ENCODE data around the gene SFT2D2.

DNA sequence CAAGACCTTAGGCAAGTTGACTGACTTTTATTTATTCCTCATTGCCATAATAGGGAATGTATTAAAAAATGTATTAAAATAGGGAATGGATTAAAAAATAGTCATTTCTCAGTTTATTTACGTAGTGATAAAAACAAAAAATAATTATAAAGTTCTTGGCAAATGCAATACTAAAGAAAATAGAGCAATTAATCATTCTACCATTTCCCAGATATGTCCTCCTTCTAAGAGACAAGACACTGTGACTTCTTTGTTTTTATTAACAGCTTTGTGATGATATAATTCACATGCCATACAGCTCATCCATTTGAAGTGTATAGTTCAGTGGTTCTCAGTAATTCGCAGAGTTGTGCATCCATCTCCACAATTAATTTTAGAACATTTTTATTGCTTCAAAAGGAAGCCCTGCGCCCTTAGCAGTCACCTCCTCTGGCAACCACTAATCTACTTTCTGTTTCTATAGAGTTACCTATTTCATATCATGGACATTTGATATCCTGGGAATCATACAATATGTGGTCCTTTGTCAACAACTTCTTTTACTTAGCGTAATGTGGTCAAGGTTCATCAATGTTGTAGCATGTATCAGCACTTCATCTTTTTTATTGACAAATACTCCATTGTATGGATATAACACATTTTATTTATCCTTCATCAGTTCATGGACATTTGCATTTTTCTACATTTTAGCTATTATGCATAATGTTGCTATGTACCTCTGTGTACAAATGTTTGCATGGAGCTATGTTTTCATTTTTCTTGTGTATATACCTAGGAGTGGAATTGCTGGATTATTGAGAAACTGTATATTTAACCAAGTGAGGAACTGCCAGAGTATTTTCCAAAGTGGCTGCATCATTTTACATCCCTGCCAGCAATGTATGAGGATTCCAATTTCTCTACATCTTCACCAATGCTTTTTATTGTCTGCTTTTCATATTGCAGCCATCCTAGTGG is 60.4 kb downstream of the SFT2D2 start:
- TF ChIP-seq, protein P1, sequence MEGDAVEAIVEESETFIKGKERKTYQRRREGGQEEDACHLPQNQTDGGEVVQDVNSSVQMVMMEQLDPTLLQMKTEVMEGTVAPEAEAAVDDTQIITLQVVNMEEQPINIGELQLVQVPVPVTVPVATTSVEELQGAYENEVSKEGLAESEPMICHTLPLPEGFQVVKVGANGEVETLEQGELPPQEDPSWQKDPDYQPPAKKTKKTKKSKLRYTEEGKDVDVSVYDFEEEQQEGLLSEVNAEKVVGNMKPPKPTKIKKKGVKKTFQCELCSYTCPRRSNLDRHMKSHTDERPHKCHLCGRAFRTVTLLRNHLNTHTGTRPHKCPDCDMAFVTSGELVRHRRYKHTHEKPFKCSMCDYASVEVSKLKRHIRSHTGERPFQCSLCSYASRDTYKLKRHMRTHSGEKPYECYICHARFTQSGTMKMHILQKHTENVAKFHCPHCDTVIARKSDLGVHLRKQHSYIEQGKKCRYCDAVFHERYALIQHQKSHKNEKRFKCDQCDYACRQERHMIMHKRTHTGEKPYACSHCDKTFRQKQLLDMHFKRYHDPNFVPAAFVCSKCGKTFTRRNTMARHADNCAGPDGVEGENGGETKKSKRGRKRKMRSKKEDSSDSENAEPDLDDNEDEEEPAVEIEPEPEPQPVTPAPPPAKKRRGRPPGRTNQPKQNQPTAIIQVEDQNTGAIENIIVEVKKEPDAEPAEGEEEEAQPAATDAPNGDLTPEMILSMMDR (IDR thresholded peaks at IDR 0.05 in 8 of 11, conservative IDR thresholded peaks at IDR 0.05 in 3 of 11): no peak
- TF ChIP-seq POLR2A (IDR thresholded peaks at IDR 0.05): no peak
- TF ChIP-seq POLR2AphosphoS5 (IDR thresholded peaks at IDR 0.05): no peak
